GM23338 (cell line): Measurements from ENCODE around the gene RIPOR3. TPM values are rescaled to one million over a fixed set of nuclear protein-coding genes. Genes with fewer than 3 reads are reported as not detected.

Experiments used
- ATAC-seq: fragments of 200-7000 bp; cut with Tn5 transposase; 3 replicates; pipeline ENCODE4 v1.9.1; 2020
- DNase-seq: peaks from one replicate; pipeline ENCODE4 v3.0.0-alpha.2; 2015; ENCODE audit warnings: low spot score
- H2AFZ ChIP-seq: fragments of 200-600 bp; sonication (generic); 2 replicates; pipeline ENCODE4 v1.8.0; 2016; ENCODE audit warnings: antibody characterized with exemption, mild to moderate bottlenecking, moderate library complexity
- H3F3A ChIP-seq: fragments of 200-600 bp; sonication (generic); replicated peaks from 2 replicates; pipeline ENCODE4 v1.8.0; 2017; ENCODE audit warnings: antibody characterized with exemption, mixed run types, low read depth
- H3K27ac ChIP-seq: fragments of 200-600 bp; sonication (generic); 2 replicates; pipeline ENCODE4 v1.6.1; 2016; ENCODE audit warnings: low read depth
- H3K27me3 ChIP-seq: fragments of 200-600 bp; sonication (generic); 2 replicates; pipeline ENCODE4 v1.8.0; 2016; ENCODE audit warnings: mild to moderate bottlenecking, mixed run types, moderate library complexity; ENCODE audit not compliant: insufficient read depth
- H3K36me3 ChIP-seq: fragments of 200-600 bp; sonication (generic); 2 replicates; pipeline ENCODE4 v1.8.0; 2016; ENCODE audit warnings: mild to moderate bottlenecking; ENCODE audit not compliant: insufficient read depth
- H3K4me1 ChIP-seq: fragments of 200-600 bp; sonication (generic); 2 replicates; pipeline ENCODE4 v1.8.0; 2016; ENCODE audit warnings: mild to moderate bottlenecking, moderate library complexity; ENCODE audit not compliant: insufficient read depth
- H3K4me2 ChIP-seq: fragments of 200-600 bp; sonication (generic); 2 replicates; pipeline ENCODE4 v1.7.1; 2017; ENCODE audit warnings: mixed run types
- H3K4me3 ChIP-seq: fragments of 200-600 bp; sonication (generic); 2 replicates; pipeline ENCODE4 v1.6.1; 2016; ENCODE audit warnings: mixed run types
- H3K79me2 ChIP-seq: fragments of 200-600 bp; sonication (generic); replicated peaks from 2 replicates; pipeline ENCODE4 v1.8.0; 2017; ENCODE audit warnings: mild to moderate bottlenecking; ENCODE audit not compliant: insufficient read depth
- H3K9me2 ChIP-seq: fragments of 200-600 bp; sonication (generic); 2 replicates; pipeline ENCODE4 v1.8.0; 2017; ENCODE audit not compliant: insufficient read depth
- H4K20me1 ChIP-seq: fragments of 200-600 bp; sonication (generic); replicated peaks from 2 replicates; pipeline ENCODE4 v1.8.0; 2017; ENCODE audit warnings: mild to moderate bottlenecking; ENCODE audit not compliant: insufficient read depth
- H3K27ac Mint-ChIP-seq: 2 replicates; pipeline ENCODE4 v1.8.0; 2020; ENCODE audit warnings: inconsistent platforms, mild to moderate bottlenecking, moderate library complexity, mixed read lengths
- H3K27me3 Mint-ChIP-seq: 3 replicates; pipeline ENCODE4 v1.8.0; 2022; ENCODE audit warnings: low read depth, mild to moderate bottlenecking, moderate library complexity, mixed read lengths, inconsistent platforms; ENCODE audit not compliant: insufficient read depth, poor library complexity
- H3K36me3 Mint-ChIP-seq: 3 replicates; pipeline ENCODE4 v1.8.0; 2021; ENCODE audit warnings: low read depth, mild to moderate bottlenecking, inconsistent platforms, moderate library complexity, mixed read lengths
- H3K4me1 Mint-ChIP-seq: 3 replicates; pipeline ENCODE4 v1.8.0; 2020; ENCODE audit warnings: mild to moderate bottlenecking, inconsistent platforms, mixed read lengths
- H3K4me3 Mint-ChIP-seq: 3 replicates; pipeline ENCODE4 v1.8.0; 2021; ENCODE audit warnings: moderate library complexity, mild to moderate bottlenecking, inconsistent platforms, mixed read lengths
- H3K9me3 Mint-ChIP-seq: 3 replicates; pipeline ENCODE4 v1.8.0; 2020; ENCODE audit warnings: moderate library complexity, mild to moderate bottlenecking, inconsistent platforms, mixed read lengths
- CREB1 ChIP-seq: fragments of 250-450 bp; sonication (Bioruptor Pico); IDR thresholded peaks from 2 replicates; pipeline ENCODE4 v1.5.0; 2020; ENCODE audit warnings: low read depth, mild to moderate bottlenecking, moderate library complexity
- EZH2phosphoT487 ChIP-seq: fragments of 200-600 bp; sonication (generic); IDR thresholded peaks from one replicate; pipeline ENCODE4 v1.8.1; 2018; ENCODE audit warnings: antibody characterized with exemption; ENCODE audit not compliant: unreplicated experiment
- JUNB ChIP-seq: IDR thresholded peaks from one replicate; pipeline ENCODE4 v1.6.1; 2016; ENCODE audit warnings: antibody characterized with exemption; ENCODE audit not compliant: unreplicated experiment
- NANOG ChIP-seq: IDR thresholded peaks from 2 replicates; pipeline ENCODE4 v1.6.1; 2016; ENCODE audit warnings: antibody characterized with exemption, borderline replicate concordance
- POLR2AphosphoS5 ChIP-seq: IDR thresholded peaks from 2 replicates; pipeline ENCODE4 v1.6.1; 2016; ENCODE audit warnings: antibody characterized with exemption, low read depth
- STAT1 ChIP-seq: IDR thresholded peaks from one replicate; pipeline ENCODE4 v1.6.1; 2016; ENCODE audit warnings: antibody characterized with exemption; ENCODE audit not compliant: unreplicated experiment
- ZNF114 ChIP-seq: fragments of 250-450 bp; sonication (Bioruptor Pico); IDR thresholded peaks from 2 replicates; pipeline ENCODE4 v1.5.0; 2020; ENCODE audit warnings: mild to moderate bottlenecking, moderate library complexity
- ZNF331 ChIP-seq: fragments of 250-450 bp; sonication (Bioruptor Pico); IDR thresholded peaks from 2 replicates; pipeline ENCODE4 v1.5.0; 2020; ENCODE audit warnings: low read depth, mild to moderate bottlenecking, moderate library complexity
- polyA plus RNA-seq: library from polyadenylated mRNA; unstranded; fragments of >200 nt; fragmentation: Nextera tagmentation; extraction: Ambion mirVana; gene quantifications from 2 replicates; pipeline ENCODE4 v1.2.1, GENCODE V29; 2016
- total RNA-seq: library from RNA; depleted of rRNA; stranded (reverse); fragments of >200 nt; shearing (Covaris generic); gene quantifications from 2 replicates; pipeline ENCODE4 v1.2.3, GENCODE V29; 2014
- TF ChIP-seq, protein P1 (sequence below): fragments of 250-450 bp; sonication (Bioruptor Pico); IDR thresholded peaks from 2 replicates; pipeline ENCODE4 v1.5.0; 2020; ENCODE audit warnings: mild to moderate bottlenecking, moderate library complexity
- TF ChIP-seq, protein P2 (sequence below), 2 experiments: fragments of 200-600 bp in 1 of 2; sonication (generic) in 1 of 2; conservative IDR thresholded peaks; 2 replicates each; pipeline versions ENCODE4 v1.5.1 to v1.6.1; 2016 to 2017; ENCODE audit warnings: antibody characterized with exemption in 2 of 2, low read depth in 2 of 2, mild to moderate bottlenecking in 2 of 2, moderate library complexity in 1 of 2
- TF ChIP-seq, protein P3 (sequence below): IDR thresholded peaks from one replicate; pipeline ENCODE4 v1.6.1; 2018; ENCODE audit warnings: antibody characterized with exemption; ENCODE audit not compliant: unreplicated experiment
- TF ChIP-seq, protein P4 (sequence below): IDR thresholded peaks from 2 replicates; pipeline ENCODE4 v1.6.1; 2016; ENCODE audit warnings: antibody characterized with exemption

The RIPOR3 gene
- total and polyA plus RNA-seq, 2 experiments from 2014 or later: 4.9 to 6.3 TPM

DNA sequence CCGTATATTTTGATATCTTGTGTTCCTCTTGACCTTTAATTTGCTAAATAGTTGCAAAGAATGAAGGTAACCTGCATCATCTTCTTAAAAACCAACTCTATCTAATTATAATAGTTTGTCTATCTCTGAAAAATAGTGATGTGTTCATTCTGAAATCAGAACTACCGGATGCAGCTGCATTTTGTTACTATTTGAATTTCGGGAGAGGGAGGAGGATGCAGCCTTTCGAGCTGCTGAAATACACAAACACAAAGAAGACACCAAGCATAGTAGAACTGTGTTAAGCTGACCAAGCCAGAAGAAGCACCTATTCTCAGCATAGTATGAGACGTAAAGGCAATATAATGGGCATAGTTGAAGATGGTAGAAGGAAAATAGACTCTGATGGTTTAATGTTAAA lies 148.0 kb downstream of the RIPOR3 start (continued):
- TF ChIP-seq, protein P1, sequence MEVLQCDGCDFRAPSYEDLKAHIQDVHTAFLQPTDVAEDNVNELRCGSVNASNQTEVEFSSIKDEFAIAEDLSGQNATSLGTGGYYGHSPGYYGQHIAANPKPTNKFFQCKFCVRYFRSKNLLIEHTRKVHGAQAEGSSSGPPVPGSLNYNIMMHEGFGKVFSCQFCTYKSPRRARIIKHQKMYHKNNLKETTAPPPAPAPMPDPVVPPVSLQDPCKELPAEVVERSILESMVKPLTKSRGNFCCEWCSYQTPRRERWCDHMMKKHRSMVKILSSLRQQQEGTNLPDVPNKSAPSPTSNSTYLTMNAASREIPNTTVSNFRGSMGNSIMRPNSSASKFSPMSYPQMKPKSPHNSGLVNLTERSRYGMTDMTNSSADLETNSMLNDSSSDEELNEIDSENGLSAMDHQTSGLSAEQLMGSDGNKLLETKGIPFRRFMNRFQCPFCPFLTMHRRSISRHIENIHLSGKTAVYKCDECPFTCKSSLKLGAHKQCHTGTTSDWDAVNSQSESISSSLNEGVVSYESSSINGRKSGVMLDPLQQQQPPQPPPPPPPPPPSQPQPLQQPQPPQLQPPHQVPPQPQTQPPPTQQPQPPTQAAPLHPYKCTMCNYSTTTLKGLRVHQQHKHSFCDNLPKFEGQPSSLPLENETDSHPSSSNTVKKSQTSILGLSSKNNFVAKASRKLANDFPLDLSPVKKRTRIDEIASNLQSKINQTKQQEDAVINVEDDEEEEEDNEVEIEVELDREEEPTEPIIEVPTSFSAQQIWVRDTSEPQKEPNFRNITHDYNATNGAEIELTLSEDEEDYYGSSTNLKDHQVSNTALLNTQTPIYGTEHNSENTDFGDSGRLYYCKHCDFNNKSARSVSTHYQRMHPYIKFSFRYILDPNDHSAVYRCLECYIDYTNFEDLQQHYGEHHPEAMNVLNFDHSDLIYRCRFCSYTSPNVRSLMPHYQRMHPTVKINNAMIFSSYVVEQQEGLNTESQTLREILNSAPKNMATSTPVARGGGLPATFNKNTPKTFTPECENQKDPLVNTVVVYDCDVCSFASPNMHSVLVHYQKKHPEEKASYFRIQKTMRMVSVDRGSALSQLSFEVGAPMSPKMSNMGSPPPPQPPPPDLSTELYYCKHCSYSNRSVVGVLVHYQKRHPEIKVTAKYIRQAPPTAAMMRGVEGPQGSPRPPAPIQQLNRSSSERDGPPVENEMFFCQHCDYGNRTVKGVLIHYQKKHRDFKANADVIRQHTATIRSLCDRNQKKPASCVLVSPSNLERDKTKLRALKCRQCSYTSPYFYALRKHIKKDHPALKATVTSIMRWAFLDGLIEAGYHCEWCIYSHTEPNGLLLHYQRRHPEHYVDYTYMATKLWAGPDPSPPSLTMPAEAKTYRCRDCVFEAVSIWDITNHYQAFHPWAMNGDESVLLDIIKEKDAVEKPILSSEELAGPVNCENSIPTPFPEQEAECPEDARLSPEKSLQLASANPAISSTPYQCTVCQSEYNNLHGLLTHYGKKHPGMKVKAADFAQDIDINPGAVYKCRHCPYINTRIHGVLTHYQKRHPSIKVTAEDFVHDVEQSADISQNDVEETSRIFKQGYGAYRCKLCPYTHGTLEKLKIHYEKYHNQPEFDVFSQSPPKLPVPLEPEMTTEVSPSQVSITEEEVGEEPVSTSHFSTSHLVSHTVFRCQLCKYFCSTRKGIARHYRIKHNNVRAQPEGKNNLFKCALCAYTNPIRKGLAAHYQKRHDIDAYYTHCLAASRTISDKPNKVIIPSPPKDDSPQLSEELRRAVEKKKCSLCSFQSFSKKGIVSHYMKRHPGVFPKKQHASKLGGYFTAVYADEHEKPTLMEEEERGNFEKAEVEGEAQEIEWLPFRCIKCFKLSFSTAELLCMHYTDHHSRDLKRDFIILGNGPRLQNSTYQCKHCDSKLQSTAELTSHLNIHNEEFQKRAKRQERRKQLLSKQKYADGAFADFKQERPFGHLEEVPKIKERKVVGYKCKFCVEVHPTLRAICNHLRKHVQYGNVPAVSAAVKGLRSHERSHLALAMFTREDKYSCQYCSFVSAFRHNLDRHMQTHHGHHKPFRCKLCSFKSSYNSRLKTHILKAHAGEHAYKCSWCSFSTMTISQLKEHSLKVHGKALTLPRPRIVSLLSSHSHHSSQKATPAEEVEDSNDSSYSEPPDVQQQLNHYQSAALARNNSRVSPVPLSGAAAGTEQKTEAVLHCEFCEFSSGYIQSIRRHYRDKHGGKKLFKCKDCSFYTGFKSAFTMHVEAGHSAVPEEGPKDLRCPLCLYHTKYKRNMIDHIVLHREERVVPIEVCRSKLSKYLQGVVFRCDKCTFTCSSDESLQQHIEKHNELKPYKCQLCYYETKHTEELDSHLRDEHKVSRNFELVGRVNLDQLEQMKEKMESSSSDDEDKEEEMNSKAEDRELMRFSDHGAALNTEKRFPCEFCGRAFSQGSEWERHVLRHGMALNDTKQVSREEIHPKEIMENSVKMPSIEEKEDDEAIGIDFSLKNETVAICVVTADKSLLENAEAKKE: no peak

DNA sequence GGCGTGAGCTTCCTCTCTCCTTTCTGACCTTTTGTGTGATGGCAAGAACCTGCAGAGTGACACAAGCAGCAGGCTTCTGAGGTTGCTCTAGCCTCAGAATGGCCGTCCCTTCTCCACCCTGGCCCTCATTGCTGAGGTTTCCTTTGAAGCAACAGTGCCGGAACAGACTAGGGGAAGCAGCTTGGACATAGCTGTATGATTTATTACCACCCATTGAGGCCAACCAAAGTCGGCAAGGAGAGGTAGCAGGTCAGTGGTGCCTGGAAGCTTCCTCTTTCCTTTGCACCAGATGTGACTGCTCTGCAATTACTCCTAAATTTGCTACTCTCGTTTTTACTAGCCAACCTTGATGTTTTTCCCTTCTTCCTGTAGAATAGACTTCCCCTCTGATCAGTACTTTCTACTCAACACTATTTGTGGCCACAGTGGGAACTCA lies 149.7 kb downstream of the RIPOR3 start:
- peaks cover 5% of the 10 kb centered on the region for H3K4me1 Mint-ChIP-seq
- H2AFZ ChIP-seq: no peak overlapping the region
- no peaks in the 10 kb centered on the region for H3F3A ChIP-seq
- H3K36me3 ChIP-seq: no peaks in the 10 kb centered on the region
- no peak overlapping the region for H3K27ac ChIP-seq
- no peaks in the 10 kb centered on the region for H4K20me1 ChIP-seq
- no peak overlapping the region for H3K4me3 Mint-ChIP-seq
- no peaks in the 10 kb centered on the region; the same call in 1 of the 3 replicates for H3K36me3 Mint-ChIP-seq
- DNase-seq (no peak), ATAC-seq (no peak)
- no peaks in the 10 kb centered on the region for H3K4me1 ChIP-seq
- no peak overlapping the region for H3K4me2 ChIP-seq
- H3K27ac Mint-ChIP-seq: no peak overlapping the region
- no peaks in the 10 kb centered on the region for H3K27me3 ChIP-seq
- H3K9me3 Mint-ChIP-seq: no peaks in the 10 kb centered on the region
- H3K79me2 ChIP-seq: peaks cover 82% of the 10 kb centered on the region
- H3K9me2 ChIP-seq: no peaks in the 10 kb centered on the region
- no peak overlapping the region for H3K4me3 ChIP-seq
- no peaks in the 10 kb centered on the region for H3K27me3 Mint-ChIP-seq
- TF ChIP-seq, protein P2, sequence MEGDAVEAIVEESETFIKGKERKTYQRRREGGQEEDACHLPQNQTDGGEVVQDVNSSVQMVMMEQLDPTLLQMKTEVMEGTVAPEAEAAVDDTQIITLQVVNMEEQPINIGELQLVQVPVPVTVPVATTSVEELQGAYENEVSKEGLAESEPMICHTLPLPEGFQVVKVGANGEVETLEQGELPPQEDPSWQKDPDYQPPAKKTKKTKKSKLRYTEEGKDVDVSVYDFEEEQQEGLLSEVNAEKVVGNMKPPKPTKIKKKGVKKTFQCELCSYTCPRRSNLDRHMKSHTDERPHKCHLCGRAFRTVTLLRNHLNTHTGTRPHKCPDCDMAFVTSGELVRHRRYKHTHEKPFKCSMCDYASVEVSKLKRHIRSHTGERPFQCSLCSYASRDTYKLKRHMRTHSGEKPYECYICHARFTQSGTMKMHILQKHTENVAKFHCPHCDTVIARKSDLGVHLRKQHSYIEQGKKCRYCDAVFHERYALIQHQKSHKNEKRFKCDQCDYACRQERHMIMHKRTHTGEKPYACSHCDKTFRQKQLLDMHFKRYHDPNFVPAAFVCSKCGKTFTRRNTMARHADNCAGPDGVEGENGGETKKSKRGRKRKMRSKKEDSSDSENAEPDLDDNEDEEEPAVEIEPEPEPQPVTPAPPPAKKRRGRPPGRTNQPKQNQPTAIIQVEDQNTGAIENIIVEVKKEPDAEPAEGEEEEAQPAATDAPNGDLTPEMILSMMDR (conservative IDR thresholded peaks at IDR 0.05; ENCODE audit: low read depth in 2 of 2): no peak
- TF ChIP-seq, protein P3, sequence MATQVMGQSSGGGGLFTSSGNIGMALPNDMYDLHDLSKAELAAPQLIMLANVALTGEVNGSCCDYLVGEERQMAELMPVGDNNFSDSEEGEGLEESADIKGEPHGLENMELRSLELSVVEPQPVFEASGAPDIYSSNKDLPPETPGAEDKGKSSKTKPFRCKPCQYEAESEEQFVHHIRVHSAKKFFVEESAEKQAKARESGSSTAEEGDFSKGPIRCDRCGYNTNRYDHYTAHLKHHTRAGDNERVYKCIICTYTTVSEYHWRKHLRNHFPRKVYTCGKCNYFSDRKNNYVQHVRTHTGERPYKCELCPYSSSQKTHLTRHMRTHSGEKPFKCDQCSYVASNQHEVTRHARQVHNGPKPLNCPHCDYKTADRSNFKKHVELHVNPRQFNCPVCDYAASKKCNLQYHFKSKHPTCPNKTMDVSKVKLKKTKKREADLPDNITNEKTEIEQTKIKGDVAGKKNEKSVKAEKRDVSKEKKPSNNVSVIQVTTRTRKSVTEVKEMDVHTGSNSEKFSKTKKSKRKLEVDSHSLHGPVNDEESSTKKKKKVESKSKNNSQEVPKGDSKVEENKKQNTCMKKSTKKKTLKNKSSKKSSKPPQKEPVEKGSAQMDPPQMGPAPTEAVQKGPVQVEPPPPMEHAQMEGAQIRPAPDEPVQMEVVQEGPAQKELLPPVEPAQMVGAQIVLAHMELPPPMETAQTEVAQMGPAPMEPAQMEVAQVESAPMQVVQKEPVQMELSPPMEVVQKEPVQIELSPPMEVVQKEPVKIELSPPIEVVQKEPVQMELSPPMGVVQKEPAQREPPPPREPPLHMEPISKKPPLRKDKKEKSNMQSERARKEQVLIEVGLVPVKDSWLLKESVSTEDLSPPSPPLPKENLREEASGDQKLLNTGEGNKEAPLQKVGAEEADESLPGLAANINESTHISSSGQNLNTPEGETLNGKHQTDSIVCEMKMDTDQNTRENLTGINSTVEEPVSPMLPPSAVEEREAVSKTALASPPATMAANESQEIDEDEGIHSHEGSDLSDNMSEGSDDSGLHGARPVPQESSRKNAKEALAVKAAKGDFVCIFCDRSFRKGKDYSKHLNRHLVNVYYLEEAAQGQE: no peak
- no peak for TF ChIP-seq JUNB
- no peak for TF ChIP-seq POLR2AphosphoS5
- no peak for TF ChIP-seq STAT1
- no peak for TF ChIP-seq EZH2phosphoT487
- no peak for TF ChIP-seq ZNF331 (CRISPR knock-in tag)
- no peak for TF ChIP-seq ZNF114 (CRISPR knock-in tag)
- TF ChIP-seq CREB1 (CRISPR knock-in tag): no peak
- no peak for TF ChIP-seq NANOG
- TF ChIP-seq, protein P4, sequence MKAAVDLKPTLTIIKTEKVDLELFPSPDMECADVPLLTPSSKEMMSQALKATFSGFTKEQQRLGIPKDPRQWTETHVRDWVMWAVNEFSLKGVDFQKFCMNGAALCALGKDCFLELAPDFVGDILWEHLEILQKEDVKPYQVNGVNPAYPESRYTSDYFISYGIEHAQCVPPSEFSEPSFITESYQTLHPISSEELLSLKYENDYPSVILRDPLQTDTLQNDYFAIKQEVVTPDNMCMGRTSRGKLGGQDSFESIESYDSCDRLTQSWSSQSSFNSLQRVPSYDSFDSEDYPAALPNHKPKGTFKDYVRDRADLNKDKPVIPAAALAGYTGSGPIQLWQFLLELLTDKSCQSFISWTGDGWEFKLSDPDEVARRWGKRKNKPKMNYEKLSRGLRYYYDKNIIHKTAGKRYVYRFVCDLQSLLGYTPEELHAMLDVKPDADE: no peak
